ENCODE results near the gene FTH1.
"Not testable (repeated sequence)": the region's sequence is repeated elsewhere in the genome, so short reads cannot be mapped to it uniquely, and the experiment has no call there.

The FTH1 gene

GRCh38 chr11:61967116-61967923 lies at the start of gene FTH1:
FTH1 (minus strand) TSS chr11:61967634; CDS start chr11:61967425, 209 bp downstream.
- peak within 1 kb of the TSS; percentile 100 for H3K27ac ChIP-seq (ENCODE audit: low read depth, low read length)
- H3K4me1 ChIP-seq (ENCODE audit: insufficient read depth, low read length), result peaks cover 74% of the 10 kb centered on the region
- H3K36me3 ChIP-seq (ENCODE audit: insufficient read depth, low read length), result peaks cover 35% of the 10 kb centered on the region
- H3K4me3 ChIP-seq (ENCODE audit: low read depth in 1 of 2, low read length in 2 of 2), result peak within 1 kb of the TSS; percentile 98 to 100
- peak within 1 kb of the TSS; percentile 99 for H3K9ac ChIP-seq (ENCODE audit: low read length)
- H3K9me3 ChIP-seq (ENCODE audit: low read length), result no peaks in the 10 kb centered on the region
- no peaks in the 10 kb centered on the region for H3K27me3 ChIP-seq (ENCODE audit: control insufficient read depth in 1 of 2, insufficient read depth in 2 of 2, low read length in 2 of 2)

- H3K36me3 ChIP-seq (ENCODE audit: insufficient read depth, low read length), result no peaks in the 10 kb centered on the region
Observed at GRCh38 chr11:62015615-62016014, 48.2 kb upstream of the FTH1 start.

DNA sequence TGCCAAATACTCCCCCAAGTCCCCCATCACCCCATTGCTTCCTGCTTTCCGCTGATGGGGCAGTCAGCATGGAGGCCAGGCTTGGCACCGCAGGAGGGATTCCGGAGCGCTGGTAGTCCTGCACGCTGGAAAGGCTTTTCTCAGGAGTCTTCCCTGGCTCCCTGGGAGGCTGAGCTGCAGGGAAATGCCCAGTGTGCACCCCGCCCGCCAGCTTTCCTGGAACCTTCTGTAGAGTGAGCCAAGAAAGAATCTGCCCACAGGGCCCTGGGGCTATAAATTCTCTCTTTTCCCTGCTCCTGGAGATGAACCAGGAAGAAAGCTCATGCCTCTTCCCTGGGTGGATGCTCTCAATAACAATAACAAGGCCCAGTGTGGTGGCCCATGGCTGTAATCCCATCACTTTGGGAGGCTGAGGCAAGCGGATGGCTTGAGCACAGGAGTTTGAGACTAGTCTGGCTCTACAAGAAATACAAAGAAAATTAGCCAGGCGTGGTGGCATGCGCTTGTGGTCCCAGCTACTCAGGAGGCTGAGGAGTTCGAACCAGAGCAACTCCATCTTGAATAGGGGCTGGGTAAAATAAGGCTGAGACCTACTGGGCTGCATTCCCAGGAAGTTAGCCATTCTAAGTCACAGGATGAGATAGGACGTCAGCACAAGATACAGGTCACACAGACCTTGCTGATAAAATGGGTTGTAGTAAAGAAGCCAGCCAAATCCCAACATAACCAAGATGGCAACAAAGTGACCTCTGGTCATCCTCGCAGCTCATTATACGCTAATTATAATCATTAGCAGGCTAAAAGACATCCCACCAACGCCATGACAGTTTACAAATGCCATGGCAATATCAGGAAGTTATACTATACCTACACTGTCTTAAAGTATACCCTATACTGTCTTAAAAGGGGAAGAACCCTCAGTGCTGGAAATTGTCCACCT lies 46.4 kb upstream of the FTH1 start:
- Histone ChIP-seq H3K9me3 (ENCODE audit: low read length) (no peaks in the 10 kb centered on the region), H3K4me1 (ENCODE audit: insufficient read depth, low read length) (peaks cover 6% of the 10 kb centered on the region), H3K4me3 (ENCODE audit: low read depth in 1 of 2, low read length in 2 of 2) (no peak overlapping the region), H3K27me3 (ENCODE audit: control insufficient read depth in 1 of 2, insufficient read depth in 2 of 2, low read length in 2 of 2) (no peaks in the 10 kb centered on the region), H3K27ac (ENCODE audit: low read depth, low read length) (no peak overlapping the region), H3K9ac (ENCODE audit: low read length) (no peak overlapping the region), H3K36me3 (ENCODE audit: insufficient read depth, low read length) (no peaks in the 10 kb centered on the region)

More at GRCh38 chr11:62015615-62016014, 48.2 kb upstream of the FTH1 start:
- Histone ChIP-seq H3K9ac (ENCODE audit: low read length) (no peak overlapping the region), H3K27ac (ENCODE audit: low read depth, low read length) (no peak overlapping the region), H3K9me3 (ENCODE audit: low read length) (no peaks in the 10 kb centered on the region), H3K27me3 (ENCODE audit: control insufficient read depth in 1 of 2, insufficient read depth in 2 of 2, low read length in 2 of 2) (no peaks in the 10 kb centered on the region), H3K4me1 (ENCODE audit: insufficient read depth, low read length) (peaks cover 6% of the 10 kb centered on the region), H3K4me3 (ENCODE audit: low read depth in 1 of 2, low read length in 2 of 2) (no peak overlapping the region)

- H3K9ac ChIP-seq (ENCODE audit: low read length), result no peak overlapping the region
- H3K27ac ChIP-seq (ENCODE audit: low read depth, low read length), result no peak overlapping the region
- no peaks in the 10 kb centered on the region for H3K9me3 ChIP-seq (ENCODE audit: low read length)
- no peak overlapping the region for H3K4me3 ChIP-seq (ENCODE audit: low read depth in 1 of 2, low read length in 2 of 2)
- no peaks in the 10 kb centered on the region for H3K27me3 ChIP-seq (ENCODE audit: control insufficient read depth in 1 of 2, insufficient read depth in 2 of 2, low read length in 2 of 2)
- no peaks in the 10 kb centered on the region for H3K36me3 ChIP-seq (ENCODE audit: insufficient read depth, low read length)
- peaks cover 6% of the 10 kb centered on the region for H3K4me1 ChIP-seq (ENCODE audit: insufficient read depth, low read length)
Observed at GRCh38 chr11:62012832-62013461, 45.5 kb upstream of the FTH1 start.

DNA sequence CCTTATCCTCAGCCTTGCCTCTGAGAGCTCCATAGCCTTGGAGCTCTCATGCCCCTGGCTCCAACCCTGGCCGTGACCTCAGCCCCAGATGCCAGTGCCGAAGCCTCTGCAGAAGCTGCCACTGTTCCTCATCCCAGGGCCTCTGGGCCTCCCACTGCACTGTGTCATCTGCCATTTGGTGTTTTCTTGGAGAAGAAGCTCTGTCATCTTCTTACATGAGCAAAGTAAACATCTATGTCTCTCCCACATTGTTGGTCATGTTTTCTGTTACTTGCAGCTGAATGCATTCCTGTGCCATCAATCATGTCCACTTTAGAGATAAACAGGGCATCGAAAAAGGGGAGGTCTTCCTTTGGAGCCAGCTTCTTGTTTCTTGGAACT lies 45.0 kb upstream of the FTH1 start:
- Histone ChIP-seq H3K4me3 (ENCODE audit: low read depth in 1 of 2, low read length in 2 of 2) (no peak overlapping the region), H3K4me1 (ENCODE audit: insufficient read depth, low read length) (peaks cover 6% of the 10 kb centered on the region), H3K36me3 (ENCODE audit: insufficient read depth, low read length) (no peaks in the 10 kb centered on the region), H3K27ac (ENCODE audit: low read depth, low read length) (no peak overlapping the region), H3K27me3 (ENCODE audit: control insufficient read depth in 1 of 2, insufficient read depth in 2 of 2, low read length in 2 of 2) (no peaks in the 10 kb centered on the region), H3K9me3 (ENCODE audit: low read length) (no peaks in the 10 kb centered on the region), H3K9ac (ENCODE audit: low read length) (no peak overlapping the region)

DNA sequence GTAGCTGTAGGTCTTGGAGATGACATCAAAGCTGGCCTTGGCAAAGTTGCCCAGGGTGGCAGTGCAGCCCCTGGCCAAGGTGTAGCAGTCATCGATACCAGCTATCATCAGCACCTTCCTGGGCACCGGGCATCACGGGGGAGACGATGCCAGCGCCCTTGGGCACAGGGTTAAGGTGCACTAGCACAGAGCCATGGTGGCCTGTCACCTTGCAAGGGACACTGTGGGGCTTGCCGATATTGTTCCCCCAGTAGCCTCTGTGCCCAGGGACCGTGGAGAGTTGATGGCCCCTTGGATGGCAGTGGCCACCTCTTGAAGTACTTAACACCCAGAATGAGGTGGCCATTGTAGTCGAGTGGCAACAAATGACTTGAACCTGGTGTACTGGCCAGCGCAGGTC lies 44.4 kb upstream of the FTH1 start:
- Histone ChIP-seq H3K27ac (ENCODE audit: low read depth, low read length) (no peak overlapping the region), H3K27me3 (ENCODE audit: control insufficient read depth in 1 of 2, insufficient read depth in 2 of 2, low read length in 2 of 2) (no peaks in the 10 kb centered on the region), H3K9me3 (ENCODE audit: low read length) (no peaks in the 10 kb centered on the region), H3K36me3 (ENCODE audit: insufficient read depth, low read length) (no peaks in the 10 kb centered on the region), H3K4me3 (ENCODE audit: low read depth in 1 of 2, low read length in 2 of 2) (no peak overlapping the region), H3K9ac (ENCODE audit: low read length) (no peak overlapping the region), H3K4me1 (ENCODE audit: insufficient read depth, low read length) (peaks cover 6% of the 10 kb centered on the region)

DNA sequence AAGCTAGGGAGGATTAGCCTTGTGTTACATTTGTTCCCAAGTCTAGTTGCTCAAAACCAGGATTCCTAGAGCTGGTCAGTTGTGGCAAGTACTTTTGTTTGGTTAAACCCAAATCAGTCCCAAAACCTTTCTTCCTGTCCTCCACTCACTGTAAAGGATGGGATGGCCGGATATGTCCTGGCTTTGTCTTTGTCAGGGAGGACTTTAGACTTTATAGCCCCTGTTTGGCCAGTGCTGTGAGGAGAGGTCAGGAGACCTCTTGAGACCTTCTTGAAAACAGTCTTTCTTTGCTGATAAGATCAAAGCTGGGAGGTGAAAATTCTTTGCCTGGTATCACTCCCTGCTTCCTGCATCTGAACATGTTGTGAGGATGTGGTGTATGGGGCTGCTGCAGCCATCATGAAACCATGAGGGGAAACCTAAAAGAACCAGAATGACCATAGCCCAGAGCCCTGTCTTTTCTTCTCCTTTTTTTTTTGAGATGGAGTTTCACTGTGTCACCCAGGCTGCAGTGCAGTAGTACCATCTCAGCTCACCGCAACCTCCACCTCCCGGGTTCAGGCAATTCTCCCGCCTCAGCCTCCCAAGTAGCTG lies 43.6 kb upstream of the FTH1 start:
- Histone ChIP-seq H3K27ac (ENCODE audit: low read depth, low read length) (no peak overlapping the region), H3K4me3 (ENCODE audit: low read depth in 1 of 2, low read length in 2 of 2) (no peak overlapping the region)

DNA sequence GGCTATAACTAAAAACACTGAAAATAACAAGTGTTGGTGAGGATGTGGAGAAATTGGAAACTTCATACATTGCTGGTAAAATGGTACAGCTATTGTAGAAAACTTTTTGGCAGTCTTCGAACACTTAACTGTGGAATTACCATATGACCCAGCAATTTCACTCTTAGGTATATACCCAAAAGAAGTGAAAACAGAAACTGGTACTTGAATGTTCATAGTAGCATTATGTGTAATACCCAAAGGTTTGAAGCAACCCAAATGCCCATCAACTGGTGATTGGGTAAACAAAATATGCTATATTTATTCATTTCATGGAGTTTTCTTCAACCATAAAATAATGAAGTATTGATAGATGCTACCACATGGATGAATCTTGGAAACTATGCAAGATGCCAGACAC lies 40.8 kb upstream of the FTH1 start:
- Histone ChIP-seq H3K27me3 (ENCODE audit: control insufficient read depth in 1 of 2, insufficient read depth in 2 of 2, low read length in 2 of 2) (no peaks in the 10 kb centered on the region), H3K9ac (ENCODE audit: low read length) (no peak overlapping the region), H3K36me3 (ENCODE audit: insufficient read depth, low read length) (no peaks in the 10 kb centered on the region), H3K4me3 (ENCODE audit: low read depth in 1 of 2, low read length in 2 of 2) (no peak overlapping the region), H3K4me1 (ENCODE audit: insufficient read depth, low read length) (peaks cover under 1% of the 10 kb centered on the region), H3K9me3 (ENCODE audit: low read length) (no peaks in the 10 kb centered on the region), H3K27ac (ENCODE audit: low read depth, low read length) (no peak overlapping the region)

More for the DNA sequence above, 43.6 kb upstream of the FTH1 start:
- peaks cover 6% of the 10 kb centered on the region for H3K4me1 ChIP-seq (ENCODE audit: insufficient read depth, low read length)
- H3K9ac ChIP-seq (ENCODE audit: low read length), result no peak overlapping the region
- H3K9me3 ChIP-seq (ENCODE audit: low read length), result no peaks in the 10 kb centered on the region
- H3K36me3 ChIP-seq (ENCODE audit: insufficient read depth, low read length), result no peaks in the 10 kb centered on the region
- no peaks in the 10 kb centered on the region for H3K27me3 ChIP-seq (ENCODE audit: control insufficient read depth in 1 of 2, insufficient read depth in 2 of 2, low read length in 2 of 2)

GRCh38 chr11:62004473-62004872 lies 37.0 kb upstream of the FTH1 start:
- Histone ChIP-seq H3K9ac (ENCODE audit: low read length) (no peak overlapping the region), H3K4me3 (ENCODE audit: low read depth in 1 of 2, low read length in 2 of 2) (no peak overlapping the region), H3K27me3 (ENCODE audit: control insufficient read depth in 1 of 2, insufficient read depth in 2 of 2, low read length in 2 of 2) (no peaks in the 10 kb centered on the region), H3K27ac (ENCODE audit: low read depth, low read length) (no peak overlapping the region), H3K9me3 (ENCODE audit: low read length) (no peaks in the 10 kb centered on the region), H3K36me3 (ENCODE audit: insufficient read depth, low read length) (no peaks in the 10 kb centered on the region), H3K4me1 (ENCODE audit: insufficient read depth, low read length) (no peaks in the 10 kb centered on the region)

GRCh38 chr11:62002283-62002682 lies 34.8 kb upstream of the FTH1 start:
- H3K27ac ChIP-seq (ENCODE audit: low read depth, low read length); H3K27me3 ChIP-seq (ENCODE audit: control insufficient read depth in 1 of 2, insufficient read depth in 2 of 2, low read length in 2 of 2); H3K36me3 ChIP-seq (ENCODE audit: insufficient read depth, low read length); H3K4me3 ChIP-seq (ENCODE audit: low read depth in 1 of 2, low read length in 2 of 2); H3K9ac ChIP-seq (ENCODE audit: low read length); H3K4me1 ChIP-seq (ENCODE audit: insufficient read depth, low read length); H3K9me3 ChIP-seq (ENCODE audit: low read length): not testable (repeated sequence)
